Gastroesophageal sphincter (tissue), 4 donors: Measurements from ENCODE around the gene LIPC. TPM values are rescaled to one million over a fixed set of nuclear protein-coding genes. Genes with fewer than 3 reads are reported as not detected.

Experiments
- ATAC-seq: fragments of 150-250 bp; one replicate; pipeline ENCODE4 v1.9.1; 2016; ENCODE audit warnings: mild to moderate bottlenecking, moderate library complexity
- H3K27ac ChIP-seq, 4 donors: fragments of 200-600 bp; sonication (generic) in 3 of 4; 1 replicate in 3 of 4; 2 replicates in 1 of 4; pipeline ENCODE4 v1.5.1; 2016 to 2019
- H3K27me3 ChIP-seq: fragments of 200-600 bp; sonication (generic); one replicate; pipeline ENCODE4 v1.5.1; 2019
- H3K36me3 ChIP-seq, 2 donors: fragments of 200-600 bp; sonication (generic); one replicate each; pipeline ENCODE4 v1.5.1; 2019; ENCODE audit warnings: control low read depth in 1 of 2
- H3K4me1 ChIP-seq, 3 donors: fragments of 200-600 bp; sonication (generic); 1 replicate in 2 of 3; 2 replicates in 1 of 3; pipeline ENCODE4 v1.5.1; 2016 to 2019; ENCODE audit warnings: control low read depth in 2 of 3
- H3K4me3 ChIP-seq, 2 donors: fragments of 200-600 bp; sonication (generic); one replicate each; pipeline ENCODE4 v1.5.1; 2019; ENCODE audit warnings: mild to moderate bottlenecking in 1 of 2, moderate library complexity in 1 of 2
- H3K9me3 ChIP-seq, 3 donors: fragments of 200-600 bp; sonication (generic); one replicate each; pipeline ENCODE4 v1.5.1; 2017 to 2019; ENCODE audit warnings: control low read depth in 2 of 3
- CTCF ChIP-seq, 4 experiments: fragments of 200-600 bp in 2 of 4; fragments of 450-650 bp in 2 of 4; sonication (generic) in 1 of 4; IDR thresholded peaks; one replicate each; pipeline ENCODE4 v1.5.1; 2017 to 2019; ENCODE audit warnings: antibody characterized with exemption in 4 of 4, mild to moderate bottlenecking in 2 of 4, moderate library complexity in 2 of 4
- EP300 ChIP-seq: sonication (generic); formaldehyde crosslinking; IDR thresholded peaks from one replicate; pipeline ENCODE4 v1.6.1; 2017; ENCODE audit warnings: antibody characterized with exemption, mild to moderate bottlenecking
- POLR2A ChIP-seq, 2 donors: fragments of 450-650 bp; IDR thresholded peaks; one replicate each; pipeline ENCODE4 v1.6.1; 2017; ENCODE audit warnings: antibody characterized with exemption in 2 of 2, mild to moderate bottlenecking in 2 of 2, moderate library complexity in 1 of 2
- POLR2AphosphoS5 ChIP-seq: sonication (generic); formaldehyde crosslinking; IDR thresholded peaks from one replicate; pipeline ENCODE4 v1.6.1; 2017; ENCODE audit warnings: antibody characterized with exemption
- WGBS, 2 donors: methylation state at CpG; one replicate each; pipeline ENCODE4 v1.1.5; 2018; ENCODE audit warnings: low coverage in 1 of 2; 5-methylcytosine and 5-hydroxymethylcytosine counted together
- total RNA-seq, 4 donors: library from RNA; depleted of rRNA; stranded (reverse); fragments of >200 nt; gene quantifications; one replicate each; pipeline ENCODE4 v1.1.0, GENCODE V29; 2016

The LIPC gene
- total RNA-seq, 4 donors from 2014 or later = 0.32 to 0.50 TPM; not detected in 2

- peaks cover 0 to 10% (median 0%) of the 10 kb centered on the region in 3 donors for H3K9me3 ChIP-seq
- no peaks in the 10 kb centered on the region for H3K36me3 ChIP-seq
- no peak overlapping the region for H3K4me3 ChIP-seq
- TF ChIP-seq CTCF (IDR thresholded peaks at IDR 0.05) (no peak), EP300 (no peak), POLR2A (IDR thresholded peaks at IDR 0.05) (no peak), POLR2AphosphoS5 (no peak)
- H3K4me1 ChIP-seq = no peaks in the 10 kb centered on the region
- no peaks in the 10 kb centered on the region for H3K27me3 ChIP-seq
- no peak for ATAC-seq
- WGBS, 2 donors = 0 to 70% methylated on average over 1 to 3 of the region's 3 CpGs
- H3K27ac ChIP-seq = no peak overlapping the region
Observed at GRCh38 chr15:58487724-58488120, 55.9 kb downstream of the LIPC start.

GRCh38 chr15:58489289-58490085, 57.7 kb downstream of the LIPC start:
- Histone ChIP-seq H3K36me3 (no peaks in the 10 kb centered on the region), H3K27me3 (no peaks in the 10 kb centered on the region), H3K9me3 (peaks cover 0 to 10% (median 0%) of the 10 kb centered on the region in 3 donors), H3K27ac (no peak overlapping the region), H3K4me1 (no peaks in the 10 kb centered on the region), H3K4me3 (no peak overlapping the region)
- no peak for TF ChIP-seq POLR2AphosphoS5
- TF ChIP-seq POLR2A (IDR thresholded peaks at IDR 0.05) = no peak
- no peak for TF ChIP-seq CTCF (IDR thresholded peaks at IDR 0.05)
- TF ChIP-seq EP300 = no peak
- ATAC-seq = no peak
- 91 to 96% methylated on average over 4 to 6 of the region's 6 CpGs for WGBS, 2 donors

- 87 to 93% methylated on average over 10 to 25 of the region's 27 CpGs for WGBS, 2 donors
- Histone ChIP-seq H3K27ac (no peak overlapping the region), H3K4me1 (no peaks in the 10 kb centered on the region), H3K36me3 (no peaks in the 10 kb centered on the region), H3K27me3 (no peaks in the 10 kb centered on the region), H3K4me3 (no peak overlapping the region), H3K9me3 (peaks cover 0 to 10% (median 0%) of the 10 kb centered on the region in 3 donors)
- TF ChIP-seq EP300 = no peak
- TF ChIP-seq POLR2A (IDR thresholded peaks at IDR 0.05) = no peak
- TF ChIP-seq POLR2AphosphoS5 = no peak
- TF ChIP-seq CTCF (IDR thresholded peaks at IDR 0.05) = no peak
- no peak for ATAC-seq
Observed at GRCh38 chr15:58490086-58490887, 58.5 kb downstream of the LIPC start.

GRCh38 chr15:58490888-58491473, 59.2 kb downstream of the LIPC start:
- no peak for ATAC-seq
- Histone ChIP-seq H3K4me1 (no peaks in the 10 kb centered on the region), H3K9me3 (peaks cover 0 to 10% (median 0%) of the 10 kb centered on the region in 3 donors), H3K27ac (no peak overlapping the region), H3K4me3 (no peak overlapping the region), H3K27me3 (no peaks in the 10 kb centered on the region), H3K36me3 (no peaks in the 10 kb centered on the region)
- 86% methylated on average over 4 of the region's 6 CpGs; no CpG with 5 or more reads in 1 of the 2 donors for WGBS, 2 donors
- no peak for TF ChIP-seq POLR2AphosphoS5

- no peak overlapping the region for H3K27ac ChIP-seq
- TF ChIP-seq CTCF (IDR thresholded peaks at IDR 0.05) (no peak), EP300 (no peak), POLR2A (IDR thresholded peaks at IDR 0.05) (no peak), POLR2AphosphoS5 (no peak)
- peaks cover 0 to 10% (median 0%) of the 10 kb centered on the region in 3 donors for H3K9me3 ChIP-seq
- no peak overlapping the region for H3K4me3 ChIP-seq
- no peak for ATAC-seq
- H3K4me1 ChIP-seq = no peaks in the 10 kb centered on the region
- 71% methylated on average over 2 of the region's 3 CpGs; no CpG with 5 or more reads in 1 of the 2 donors for WGBS, 2 donors
- no peaks in the 10 kb centered on the region for H3K27me3 ChIP-seq
- H3K36me3 ChIP-seq = no peaks in the 10 kb centered on the region
Observed at GRCh38 chr15:58491499-58492202, 59.9 kb downstream of the LIPC start.
